SK-N-SH (cell line): Measurements from ENCODE around the gene ISOC1.

ENCODE experiments used
- CTCF ChIP-seq: fragments of 200-600 bp; sonication (generic); IDR thresholded peaks from 2 replicates; pipeline ENCODE4 v1.6.1; 2017; ENCODE audit warnings: antibody characterized with exemption, mild to moderate bottlenecking, moderate library complexity
- JUND ChIP-seq: IDR thresholded peaks from 2 replicates; pipeline ENCODE4 v1.4.0; 2012
- RCOR1 ChIP-seq: fragments of 150-350 bp; IDR thresholded peaks from 2 replicates; pipeline ENCODE4 v1.6.1; 2017; ENCODE audit warnings: antibody characterized with exemption, low read length
- SIN3A ChIP-seq: IDR thresholded peaks from 2 replicates; pipeline ENCODE4 v1.6.1; 2012; ENCODE audit warnings: low read depth, mild to moderate bottlenecking, low read length, moderate library complexity, borderline replicate concordance

GRCh38 chr5:129112295-129112694 lies 17.7 kb downstream of the ISOC1 start:
- TF ChIP-seq CTCF = no peak
- no peak for TF ChIP-seq JUND
- no peak for TF ChIP-seq SIN3A
- TF ChIP-seq RCOR1 = no peak
